ENCODE results near the gene SYCP2. TPM values are rescaled to one million over a fixed set of nuclear protein-coding genes. Genes with fewer than 3 reads are reported as not detected.
"Not testable (repeated sequence)": the region's sequence is repeated elsewhere in the genome, so short reads cannot be mapped to it uniquely, and the experiment has no call there.

Gene SYCP2
- total RNA-seq, 1 donor from 2014 or later: 1.2 TPM

GRCh38 chr20:59911041-59911440, 22.4 kb downstream of the SYCP2 start:
- DNase-seq (ENCODE audit: low read depth in 2 of 2): no peak

GRCh38 chr20:59908855-59909254, 24.6 kb downstream of the SYCP2 start:
- DNase-seq (ENCODE audit: low read depth in 2 of 2): no peak

GRCh38 chr20:59903621-59904020, 29.8 kb downstream of the SYCP2 start:
- DNase-seq (ENCODE audit: low read depth in 2 of 2): no peak

- DNase-seq (ENCODE audit: low read depth in 2 of 2): no peak
Observed at GRCh38 chr20:59902470-59902869, 31.0 kb downstream of the SYCP2 start.

- DNase-seq (ENCODE audit: low read depth in 2 of 2): no peak
Observed at GRCh38 chr20:59895908-59896307, 37.5 kb downstream of the SYCP2 start.

- no peak for DNase-seq (ENCODE audit: low read depth in 2 of 2)
Observed at GRCh38 chr20:59891581-59891980, 41.9 kb downstream of the SYCP2 start.

GRCh38 chr20:59890035-59890434, 43.4 kb downstream of the SYCP2 start:
- not testable (repeated sequence) for DNase-seq (ENCODE audit: low read depth in 2 of 2)

- no peak for DNase-seq (ENCODE audit: low read depth in 2 of 2)
Observed at GRCh38 chr20:59888050-59888449, 45.4 kb downstream of the SYCP2 start.

- no peak for DNase-seq (ENCODE audit: low read depth in 2 of 2)
Observed at GRCh38 chr20:59884494-59884893, 48.9 kb downstream of the SYCP2 start.

GRCh38 chr20:59880198-59880597, 53.2 kb downstream of the SYCP2 start:
- no peak for DNase-seq (ENCODE audit: low read depth in 2 of 2)

GRCh38 chr20:59873409-59873808, 60.0 kb downstream of the SYCP2 start:
- DNase-seq (ENCODE audit: low read depth in 2 of 2): no peak

GRCh38 chr20:59871096-59871495, 62.3 kb downstream of the SYCP2 start:
- no peak for DNase-seq (ENCODE audit: low read depth in 2 of 2)

- no peak for DNase-seq (ENCODE audit: low read depth in 2 of 2)
Observed at GRCh38 chr20:59866338-59866737, 67.1 kb downstream of the SYCP2 start.

GRCh38 chr20:59864726-59865125, 68.7 kb downstream of the SYCP2 start:
- DNase-seq (ENCODE audit: low read depth in 2 of 2): no peak

GRCh38 chr20:59863058-59863457, 70.4 kb downstream of the SYCP2 start:
- DNase-seq (ENCODE audit: low read depth in 2 of 2): no peak

GRCh38 chr20:59861401-59861800, 72.0 kb downstream of the SYCP2 start:
- DNase-seq (ENCODE audit: low read depth in 2 of 2): no peak

GRCh38 chr20:59858425-59858824, 75.0 kb downstream of the SYCP2 start:
- DNase-seq (ENCODE audit: low read depth in 2 of 2): no peak

- DNase-seq (ENCODE audit: low read depth in 2 of 2): no peak
Observed at GRCh38 chr20:59857966-59858365, 75.5 kb downstream of the SYCP2 start.

- not testable (repeated sequence) for DNase-seq (ENCODE audit: low read depth in 2 of 2)
Observed at GRCh38 chr20:59856941-59857340, 76.5 kb downstream of the SYCP2 start.

- DNase-seq (ENCODE audit: low read depth in 2 of 2): not testable (repeated sequence)
Observed at GRCh38 chr20:59856526-59856925, 76.9 kb downstream of the SYCP2 start.

- peak; percentile 52 to 68 for DNase-seq (ENCODE audit: low read depth in 2 of 2)
Observed at GRCh38 chr20:59850018-59850641, 83.3 kb downstream of the SYCP2 start.

- no peak for DNase-seq (ENCODE audit: low read depth in 2 of 2)
Observed at GRCh38 chr20:59848182-59848581, 85.3 kb downstream of the SYCP2 start.

- DNase-seq (ENCODE audit: low read depth in 2 of 2): no peak
Observed at GRCh38 chr20:59845472-59845871, 88.0 kb downstream of the SYCP2 start.

- DNase-seq (ENCODE audit: low read depth in 2 of 2): no peak
Observed at GRCh38 chr20:59839400-59839799, 94.0 kb downstream of the SYCP2 start.

All from lung microvascular endothelial cell (primary cell).